H9 (cell line): Measurements from ENCODE around the gene SORBS1. TPM values are rescaled to one million over a fixed set of nuclear protein-coding genes. Genes with fewer than 3 reads are reported as not detected.

ENCODE experiments used
- DNase-seq: peaks from one replicate; pipeline ENCODE4 v3.0.0-alpha.2; 2017
- H2AFZ ChIP-seq: one replicate; pipeline ENCODE4 v1.6.1; 2013; ENCODE audit warnings: mild to moderate bottlenecking, low read length, control low read depth, moderate library complexity
- H2AK5ac ChIP-seq: 2 replicates; pipeline ENCODE4 v1.6.1; 2013; ENCODE audit warnings: low read length, control low read depth, mixed read lengths; ENCODE audit not compliant: insufficient read length
- H2BK120ac ChIP-seq: one replicate; pipeline ENCODE4 v1.6.1; 2013; ENCODE audit warnings: low read depth, mild to moderate bottlenecking, low read length, control low read depth, inconsistent platforms; ENCODE audit not compliant: poor library complexity, severe bottlenecking
- H2BK12ac ChIP-seq: 2 replicates; pipeline ENCODE4 v1.6.1; 2013; ENCODE audit warnings: low read length, control low read depth, mixed read lengths, low read depth; ENCODE audit not compliant: insufficient read length
- H2BK15ac ChIP-seq: 2 replicates; pipeline ENCODE4 v1.6.1; 2013; ENCODE audit warnings: low read depth, low read length, control low read depth
- H2BK20ac ChIP-seq: one replicate; pipeline ENCODE4 v1.6.1; 2013; ENCODE audit warnings: low read depth, mild to moderate bottlenecking, low read length, control low read depth, inconsistent platforms; ENCODE audit not compliant: poor library complexity, severe bottlenecking
- H2BK5ac ChIP-seq: 2 replicates; pipeline ENCODE4 v1.6.1; 2013; ENCODE audit warnings: low read length, control low read depth, mixed read lengths; ENCODE audit not compliant: insufficient read length
- H3K14ac ChIP-seq: 2 replicates; pipeline ENCODE4 v1.6.1; 2013; ENCODE audit warnings: low read length, control low read depth; ENCODE audit not compliant: insufficient read depth
- H3K18ac ChIP-seq: 2 replicates; pipeline ENCODE4 v1.6.1; 2013; ENCODE audit warnings: low read depth, mild to moderate bottlenecking, mixed read lengths, low read length, control low read depth; ENCODE audit not compliant: insufficient read length
- H3K23ac ChIP-seq: 2 replicates; pipeline ENCODE4 v1.6.1; 2013; ENCODE audit warnings: low read length, control low read depth, mixed read lengths, low read depth; ENCODE audit not compliant: insufficient read length
- H3K23me2 ChIP-seq: 2 replicates; pipeline ENCODE4 v1.6.1; 2013; ENCODE audit warnings: low read depth, mild to moderate bottlenecking, mixed read lengths, low read length, control low read depth; ENCODE audit not compliant: insufficient read length, poor library complexity, severe bottlenecking
- H3K27ac ChIP-seq: 2 replicates; pipeline ENCODE4 v1.5.1; 2013; ENCODE audit warnings: low read length, control low read depth, mixed read lengths, low read depth; ENCODE audit not compliant: insufficient read length
- H3K27me3 ChIP-seq: 2 replicates; pipeline ENCODE4 v1.6.1; 2013; ENCODE audit warnings: low read length, control low read depth, inconsistent platforms; ENCODE audit not compliant: insufficient read depth
- H3K4ac ChIP-seq: 2 replicates; pipeline ENCODE4 v1.6.1; 2013; ENCODE audit warnings: low read depth, mild to moderate bottlenecking, control low read depth, inconsistent platforms, low read length, moderate library complexity
- H3K4me1 ChIP-seq: 2 replicates; pipeline ENCODE4 v1.6.1; 2013; ENCODE audit warnings: low read length, control low read depth, inconsistent platforms; ENCODE audit not compliant: insufficient read depth
- H3K4me2 ChIP-seq: 2 replicates; pipeline ENCODE4 v1.6.1; 2013; ENCODE audit warnings: low read length, control low read depth, mixed read lengths; ENCODE audit not compliant: insufficient read length, insufficient read depth
- H3K56ac ChIP-seq: 2 replicates; pipeline ENCODE4 v1.6.1; 2013; ENCODE audit warnings: low read depth, mild to moderate bottlenecking, mixed read lengths, low read length, control low read depth; ENCODE audit not compliant: insufficient read length
- H3K79me1 ChIP-seq: 2 replicates; pipeline ENCODE4 v1.6.1; 2013; ENCODE audit warnings: low read depth, mild to moderate bottlenecking, moderate library complexity, low read length, control low read depth, inconsistent platforms; ENCODE audit not compliant: insufficient read depth, poor library complexity, severe bottlenecking
- H3K79me2 ChIP-seq: 2 replicates; pipeline ENCODE4 v1.6.1; 2013; ENCODE audit warnings: low read length, control low read depth, inconsistent platforms; ENCODE audit not compliant: insufficient read depth
- H3K9ac ChIP-seq: 2 replicates; pipeline ENCODE4 v1.6.1; 2013; ENCODE audit warnings: low read length, control low read depth, mixed read lengths; ENCODE audit not compliant: insufficient read length; ENCODE audit errors: extremely low read depth
- H3K9me3 ChIP-seq: one replicate; pipeline ENCODE4 v1.6.1; 2013; ENCODE audit warnings: low read depth, low read length, inconsistent platforms; ENCODE audit not compliant: control insufficient read depth
- H3T11ph ChIP-seq: one replicate; pipeline ENCODE4 v1.6.1; 2013; ENCODE audit warnings: mild to moderate bottlenecking, low read length, control low read depth, inconsistent platforms
- H4K20me1 ChIP-seq: one replicate; pipeline ENCODE4 v1.6.1; 2013; ENCODE audit not compliant: control insufficient read depth, insufficient read length, insufficient read depth
- H4K5ac ChIP-seq: 2 replicates; pipeline ENCODE4 v1.6.1; 2013; ENCODE audit warnings: low read depth, mild to moderate bottlenecking, mixed read lengths, low read length, control low read depth; ENCODE audit not compliant: insufficient read length
- H4K8ac ChIP-seq: replicated peaks from 2 replicates; pipeline ENCODE4 v1.6.1; 2013; ENCODE audit warnings: low read length, control low read depth, mixed read lengths, low read depth; ENCODE audit not compliant: insufficient read length
- H4K91ac ChIP-seq: 2 replicates; pipeline ENCODE4 v1.6.1; 2013; ENCODE audit warnings: low read depth, mild to moderate bottlenecking, moderate library complexity, mixed read lengths, low read length, control low read depth; ENCODE audit not compliant: insufficient read length
- H3K27ac Mint-ChIP-seq, 3 experiments: 2 replicates in 2 of 3; 3 replicates in 1 of 3; pipeline ENCODE4 v1.8.0; 2020 to 2021; ENCODE audit warnings: mixed read lengths in 3 of 3, mild to moderate bottlenecking in 1 of 3, moderate library complexity in 1 of 3
- H3K27me3 Mint-ChIP-seq: 2 replicates; pipeline ENCODE4 v1.8.0; 2021; ENCODE audit warnings: low read depth, mild to moderate bottlenecking, moderate library complexity, mixed read lengths
- H3K36me3 Mint-ChIP-seq, 3 experiments: 2 replicates in 2 of 3; 3 replicates in 1 of 3; pipeline ENCODE4 v1.8.0; 2020 to 2021; ENCODE audit warnings: low read depth in 3 of 3, mixed read lengths in 3 of 3; ENCODE audit not compliant: insufficient read depth in 1 of 3
- H3K4me1 Mint-ChIP-seq, 2 experiments: 2 replicates each; pipeline ENCODE4 v1.8.0; 2020; ENCODE audit warnings: mixed read lengths in 2 of 2
- H3K4me3 Mint-ChIP-seq, 2 experiments: 2 replicates in 1 of 2; 3 replicates in 1 of 2; pipeline ENCODE4 v1.8.0; 2020 to 2021; ENCODE audit warnings: mild to moderate bottlenecking in 2 of 2, mixed read lengths in 2 of 2, moderate library complexity in 1 of 2
- H3K9me3 Mint-ChIP-seq, 2 experiments: 2 replicates in 1 of 2; 3 replicates in 1 of 2; pipeline ENCODE4 v1.8.0; 2020; ENCODE audit warnings: mild to moderate bottlenecking in 2 of 2, mixed read lengths in 2 of 2, moderate library complexity in 1 of 2
- WGBS: extraction: QIAGEN DNeasy Blood & Tissue Kit; methylation state at CpG from one replicate; pipeline ENCODE4 v1.1.7; 2013; ENCODE audit warnings: missing lambda C conversion rate, low lambda C conversion rate, mixed read lengths; ENCODE audit not compliant: insufficient read length; ENCODE audit errors: extremely low coverage; 5-methylcytosine and 5-hydroxymethylcytosine counted together
- total RNA-seq: library from RNA; stranded (reverse); gene quantifications from 2 replicates; pipeline ENCODE4 v1.2.1, GENCODE V29; 2021
- TF ChIP-seq, protein P1 (sequence below): fragments of 200-600 bp; sonication (generic); conservative IDR thresholded peaks from 3 replicates; pipeline ENCODE4 v1.8.0; 2021; ENCODE audit warnings: antibody characterized with exemption, mild to moderate bottlenecking

SORBS1 gene
- total RNA-seq, 1 experiment from 2014 or later: 24.3 TPM

DNA sequence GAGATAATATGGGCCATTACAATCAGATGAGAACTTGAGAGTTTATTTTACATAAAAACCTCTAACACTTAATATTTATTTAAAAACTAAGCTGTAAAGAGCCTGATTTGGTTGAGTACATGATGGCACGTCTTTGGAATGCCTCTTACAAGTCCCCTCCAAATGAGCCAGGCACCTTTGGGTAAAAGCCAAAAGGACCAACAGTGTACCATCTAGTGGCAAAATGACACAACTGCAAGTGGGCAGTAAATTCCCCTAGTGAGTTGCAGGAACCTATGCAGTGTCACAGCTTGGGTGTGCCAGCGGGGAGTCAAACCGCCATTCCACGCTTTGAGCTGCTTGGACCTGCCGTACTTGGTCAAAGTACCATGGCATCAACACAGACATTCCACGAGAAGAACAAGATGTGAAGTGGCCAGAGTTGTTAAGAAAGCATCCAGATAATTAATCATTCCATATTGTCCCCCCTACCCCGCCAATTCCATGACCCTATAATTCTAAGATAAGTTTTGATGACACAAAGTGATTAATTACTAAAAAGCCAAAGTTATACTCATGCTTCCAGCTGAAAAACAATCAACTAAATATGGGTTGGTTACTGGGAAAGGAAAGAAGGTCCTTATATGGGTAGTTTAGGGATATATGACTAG is 115.2 kb downstream of the SORBS1 start:
- Mint-ChIP-seq H3K4me1 (peaks cover 19 to 33% of the 10 kb centered on the region in 2 experiments), H3K4me3 (no peak overlapping the region), H3K36me3 (no peaks in the 10 kb centered on the region), H3K27me3 (no peaks in the 10 kb centered on the region), H3K9me3 (no peaks in the 10 kb centered on the region), H3K27ac (no peak overlapping the region)
- TF ChIP-seq, protein P1, sequence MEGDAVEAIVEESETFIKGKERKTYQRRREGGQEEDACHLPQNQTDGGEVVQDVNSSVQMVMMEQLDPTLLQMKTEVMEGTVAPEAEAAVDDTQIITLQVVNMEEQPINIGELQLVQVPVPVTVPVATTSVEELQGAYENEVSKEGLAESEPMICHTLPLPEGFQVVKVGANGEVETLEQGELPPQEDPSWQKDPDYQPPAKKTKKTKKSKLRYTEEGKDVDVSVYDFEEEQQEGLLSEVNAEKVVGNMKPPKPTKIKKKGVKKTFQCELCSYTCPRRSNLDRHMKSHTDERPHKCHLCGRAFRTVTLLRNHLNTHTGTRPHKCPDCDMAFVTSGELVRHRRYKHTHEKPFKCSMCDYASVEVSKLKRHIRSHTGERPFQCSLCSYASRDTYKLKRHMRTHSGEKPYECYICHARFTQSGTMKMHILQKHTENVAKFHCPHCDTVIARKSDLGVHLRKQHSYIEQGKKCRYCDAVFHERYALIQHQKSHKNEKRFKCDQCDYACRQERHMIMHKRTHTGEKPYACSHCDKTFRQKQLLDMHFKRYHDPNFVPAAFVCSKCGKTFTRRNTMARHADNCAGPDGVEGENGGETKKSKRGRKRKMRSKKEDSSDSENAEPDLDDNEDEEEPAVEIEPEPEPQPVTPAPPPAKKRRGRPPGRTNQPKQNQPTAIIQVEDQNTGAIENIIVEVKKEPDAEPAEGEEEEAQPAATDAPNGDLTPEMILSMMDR: peak; percentile 85
- Histone ChIP-seq H4K20me1 (no peaks in the 10 kb centered on the region), H3T11ph (no peak overlapping the region), H3K23ac (no peak overlapping the region), H2AK5ac (no peak overlapping the region), H2AFZ (no peak overlapping the region), H4K5ac (no peak overlapping the region), H2BK20ac (no peak overlapping the region), H3K27ac (no peak overlapping the region), H2BK5ac (no peak overlapping the region), H3K79me2 (no peaks in the 10 kb centered on the region), H2BK12ac (no peak overlapping the region), H3K23me2 (no peaks in the 10 kb centered on the region), H3K79me1 (no peaks in the 10 kb centered on the region), H3K9ac (no peak overlapping the region), H2BK120ac (no peak overlapping the region), H4K8ac (no peak overlapping the region), H3K56ac (no peak overlapping the region), H3K18ac (no peak overlapping the region), H3K27me3 (no peaks in the 10 kb centered on the region), H3K4me2 (no peak overlapping the region), H4K91ac (no peak overlapping the region), H3K4me1 (peaks cover 2% of the 10 kb centered on the region; the same call in 1 of the 2 replicates), H3K9me3 (no peaks in the 10 kb centered on the region), H2BK15ac (no peak overlapping the region), H3K4ac (no peak overlapping the region), H3K14ac (no peak overlapping the region)
- peak; percentile 80 for DNase-seq
- no CpG with 5 or more reads among the region's 7 CpGs for WGBS
